SKM-1 treated with dmso at 0.1 percent for 144 hours (cell line): ENCODE results near the gene FLNB.

Experiments
- DNase-seq: peaks from one replicate; lab custom pipeline; 2025; ENCODE audit not compliant: unreplicated experiment; lab: John Stamatoyannopoulos, UW

The FLNB gene

GRCh38 chr3:58102390-58102750 lies 94.1 kb downstream of the FLNB start:
- no peak for DNase-seq

DNA sequence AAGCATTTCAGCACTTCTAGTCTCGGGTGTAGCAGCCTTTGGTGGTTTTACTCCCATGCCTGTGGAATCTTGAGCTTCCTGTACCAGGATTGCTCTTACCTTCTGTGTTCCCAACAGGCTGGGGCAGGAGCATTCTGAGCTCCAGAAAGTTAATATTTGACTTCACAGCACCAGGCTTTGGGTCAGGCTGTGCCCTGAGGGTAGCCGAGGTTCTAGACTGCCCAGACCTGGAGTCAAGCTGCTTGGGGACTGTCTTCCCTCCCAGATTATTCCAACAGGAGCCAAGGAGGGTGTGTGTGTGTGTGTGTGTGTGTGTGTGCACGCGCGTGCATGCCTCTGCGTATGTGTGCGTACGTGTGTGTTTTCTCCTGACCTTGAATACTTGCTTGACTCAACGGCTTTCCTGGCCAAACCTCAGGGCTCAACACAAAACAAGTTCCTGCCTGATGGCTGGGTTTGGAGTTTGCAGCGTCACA lies 94.8 kb downstream of the FLNB start:
- no peak for DNase-seq

DNA sequence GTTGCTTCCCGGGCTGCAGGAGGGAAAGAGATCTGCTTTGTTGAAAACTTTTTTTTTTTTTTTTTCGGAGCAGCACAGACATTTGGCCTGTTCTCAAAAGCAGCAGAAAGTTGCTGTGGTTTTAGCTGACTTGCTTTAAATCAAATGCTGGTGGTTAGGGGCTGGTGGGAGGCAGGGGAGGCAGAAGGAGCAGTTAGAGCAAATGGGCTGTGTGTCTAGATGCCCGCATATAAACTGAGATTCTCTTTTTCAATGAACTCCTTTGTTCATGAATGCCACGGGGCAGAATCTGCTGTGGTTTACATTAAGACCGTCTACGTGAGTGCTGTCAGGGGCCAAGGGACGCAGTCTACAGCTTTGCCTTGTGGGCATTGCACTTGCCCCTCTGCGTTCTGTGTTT lies 95.9 kb downstream of the FLNB start:
- no peak for DNase-seq

DNA sequence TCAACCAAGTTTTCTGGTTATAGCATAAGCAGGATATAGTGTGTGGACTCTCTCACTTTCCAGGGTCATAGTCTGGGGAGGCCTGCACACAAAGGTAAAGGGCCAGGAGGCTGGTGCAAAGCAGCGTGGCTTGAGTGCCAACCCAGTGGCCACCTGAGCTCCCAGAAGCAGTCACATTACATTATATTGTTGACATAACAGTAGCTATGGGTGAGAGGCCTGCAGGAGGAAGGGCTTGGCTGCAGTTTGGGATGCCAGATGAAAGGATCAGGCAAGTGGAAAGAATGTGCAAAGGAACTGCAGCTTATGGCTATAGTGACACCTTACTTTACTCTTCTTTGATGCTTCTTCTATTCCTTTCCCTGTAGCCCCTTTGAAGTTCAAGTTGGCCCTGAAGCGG lies 96.5 kb downstream of the FLNB start:
- no peak for DNase-seq

- DNase-seq = no peak
These were observed 97.0 kb downstream of the FLNB start for GRCh38 chr3:58105196-58105595.

DNA sequence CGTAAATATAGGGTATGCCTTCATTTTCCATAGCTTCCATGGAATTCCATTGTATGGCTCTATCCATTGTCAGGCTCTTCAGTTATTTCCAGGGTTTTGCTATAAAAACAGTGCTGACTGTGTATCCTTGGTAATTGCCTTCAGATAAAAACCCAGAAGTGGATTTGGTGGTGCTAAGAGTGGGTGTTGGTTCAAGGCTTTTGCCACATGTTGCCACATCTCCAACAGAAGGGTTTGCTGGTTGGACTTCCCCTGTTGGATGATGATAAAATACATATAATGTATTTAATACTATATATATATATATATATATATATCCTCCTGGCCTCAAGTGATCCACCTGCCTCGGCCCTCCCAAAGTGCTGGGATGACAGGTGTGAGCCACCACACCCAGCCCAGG lies 97.8 kb downstream of the FLNB start:
- DNase-seq = no peak

DNA sequence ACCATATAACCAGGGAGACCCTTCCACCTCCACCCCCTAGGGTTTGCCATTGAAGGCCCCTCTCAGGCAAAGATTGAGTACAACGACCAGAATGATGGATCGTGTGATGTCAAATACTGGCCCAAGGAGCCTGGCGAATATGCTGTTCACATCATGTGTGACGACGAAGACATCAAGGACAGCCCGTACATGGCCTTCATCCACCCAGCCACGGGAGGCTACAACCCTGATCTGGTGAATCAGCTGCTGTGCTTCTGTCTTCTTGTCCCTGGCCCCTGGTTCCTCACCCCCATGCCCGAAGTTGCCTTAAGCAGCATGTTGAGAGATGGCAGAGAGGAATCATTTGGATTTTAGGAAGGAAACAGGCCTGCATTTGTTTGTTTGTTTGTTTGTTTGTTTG lies 98.4 kb downstream of the FLNB start:
- DNase-seq = no peak

DNA sequence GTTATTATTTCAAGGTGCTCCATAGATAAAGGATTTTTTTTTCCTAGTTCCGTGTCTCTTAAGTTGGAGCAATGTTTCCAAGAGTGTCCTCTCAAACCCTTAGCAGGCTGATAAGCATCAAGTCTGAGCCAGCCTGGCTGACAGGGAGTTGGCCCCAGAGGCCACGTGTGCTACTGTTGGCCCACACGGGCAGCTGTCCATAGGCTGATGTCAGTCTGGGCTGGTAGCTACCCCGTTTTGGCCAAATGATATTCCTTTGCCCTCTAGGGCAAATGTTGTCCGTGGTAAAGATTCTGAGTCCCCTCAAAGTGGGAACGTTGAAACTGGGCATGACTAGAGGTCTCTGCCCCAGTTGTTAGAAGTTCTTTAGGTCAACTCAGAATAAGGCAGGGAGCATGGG lies 99.4 kb downstream of the FLNB start:
- no peak for DNase-seq

GRCh38 chr3:58109752-58110151 lies 101.5 kb downstream of the FLNB start:
- no peak for DNase-seq

- DNase-seq = no peak
These were observed 103.4 kb downstream of the FLNB start for GRCh38 chr3:58111513-58112184.

DNA sequence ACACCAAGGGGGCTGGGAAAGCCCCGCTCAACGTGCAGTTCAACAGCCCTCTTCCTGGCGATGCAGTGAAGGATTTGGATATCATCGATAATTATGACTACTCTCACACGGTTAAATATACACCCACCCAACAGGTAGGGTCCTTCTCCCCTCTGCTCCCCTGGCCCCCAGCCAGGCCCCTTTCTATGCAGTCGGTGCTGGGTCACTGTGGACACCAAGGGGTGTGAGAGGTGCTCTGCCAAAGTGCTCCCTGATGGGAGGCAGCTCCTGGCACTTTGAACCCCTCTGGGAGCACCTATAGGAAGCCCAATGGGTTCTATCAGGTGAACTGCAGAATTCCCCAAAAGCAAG lies 103.9 kb downstream of the FLNB start:
- DNase-seq = no peak

- no peak for DNase-seq
These were observed 107.0 kb downstream of the FLNB start for GRCh38 chr3:58115175-58115574.

DNA sequence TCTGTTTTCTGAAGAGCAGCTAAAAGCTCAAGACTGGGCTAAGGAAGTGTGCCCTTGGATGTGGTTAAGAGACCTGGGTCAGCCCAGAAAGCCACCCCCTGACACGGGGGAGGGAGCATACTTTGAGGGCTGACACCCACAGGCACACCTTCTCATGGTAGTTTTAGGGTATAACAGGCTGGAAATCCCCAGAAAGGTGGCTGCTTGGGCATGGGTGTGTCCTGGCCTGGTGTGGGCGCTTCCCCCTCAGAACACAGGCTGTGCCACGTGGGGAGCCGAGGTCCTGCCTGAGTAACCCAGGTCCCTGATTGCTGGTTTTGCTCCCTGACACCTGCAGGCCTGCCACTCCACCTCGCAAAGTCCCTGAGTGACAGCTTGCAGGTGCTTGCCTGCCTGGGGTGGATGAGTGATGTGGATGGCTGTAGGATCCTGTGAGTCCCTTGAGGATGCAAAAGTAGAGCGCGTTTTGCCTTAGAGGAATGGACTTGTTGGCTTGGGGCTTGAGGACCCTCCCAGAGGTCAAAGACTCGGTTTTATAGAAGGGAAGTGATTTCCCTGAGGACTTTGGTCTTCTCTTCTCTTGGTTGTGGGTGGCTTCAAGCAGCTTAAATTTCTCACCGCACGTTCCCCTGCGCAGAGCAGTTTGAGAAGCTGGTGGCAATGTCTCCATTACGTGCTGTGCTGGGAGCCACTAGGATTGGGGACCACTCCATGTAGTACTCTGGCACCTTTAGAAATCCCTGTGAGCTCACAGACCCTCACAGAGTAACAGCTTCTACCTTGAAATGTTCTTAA lies 108.1 kb downstream of the FLNB start:
- no peak for DNase-seq

DNA sequence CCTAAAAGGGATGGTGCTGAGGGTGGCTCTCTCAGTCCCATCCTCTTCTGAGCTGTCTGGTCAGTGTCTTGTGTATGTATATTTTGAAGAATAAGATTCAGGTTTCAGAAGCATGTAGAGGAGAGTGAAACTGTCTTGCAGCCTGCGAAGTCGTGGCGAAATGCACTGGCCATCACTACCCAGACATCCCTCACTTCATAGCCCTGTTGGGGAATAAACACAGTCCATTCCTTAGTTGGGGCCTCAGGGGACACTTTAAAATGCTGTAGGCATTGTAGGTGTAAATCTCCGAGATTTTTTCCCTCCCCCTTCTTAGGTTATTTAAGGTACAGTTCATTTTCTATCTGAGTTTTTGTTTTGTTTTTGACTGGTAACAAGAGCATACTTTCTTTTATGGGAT lies 108.8 kb downstream of the FLNB start:
- DNase-seq = no peak

- no peak for DNase-seq
These were observed 109.4 kb downstream of the FLNB start for GRCh38 chr3:58117561-58118181.

GRCh38 chr3:58119186-58119585 lies 111.0 kb downstream of the FLNB start:
- no peak for DNase-seq

DNA sequence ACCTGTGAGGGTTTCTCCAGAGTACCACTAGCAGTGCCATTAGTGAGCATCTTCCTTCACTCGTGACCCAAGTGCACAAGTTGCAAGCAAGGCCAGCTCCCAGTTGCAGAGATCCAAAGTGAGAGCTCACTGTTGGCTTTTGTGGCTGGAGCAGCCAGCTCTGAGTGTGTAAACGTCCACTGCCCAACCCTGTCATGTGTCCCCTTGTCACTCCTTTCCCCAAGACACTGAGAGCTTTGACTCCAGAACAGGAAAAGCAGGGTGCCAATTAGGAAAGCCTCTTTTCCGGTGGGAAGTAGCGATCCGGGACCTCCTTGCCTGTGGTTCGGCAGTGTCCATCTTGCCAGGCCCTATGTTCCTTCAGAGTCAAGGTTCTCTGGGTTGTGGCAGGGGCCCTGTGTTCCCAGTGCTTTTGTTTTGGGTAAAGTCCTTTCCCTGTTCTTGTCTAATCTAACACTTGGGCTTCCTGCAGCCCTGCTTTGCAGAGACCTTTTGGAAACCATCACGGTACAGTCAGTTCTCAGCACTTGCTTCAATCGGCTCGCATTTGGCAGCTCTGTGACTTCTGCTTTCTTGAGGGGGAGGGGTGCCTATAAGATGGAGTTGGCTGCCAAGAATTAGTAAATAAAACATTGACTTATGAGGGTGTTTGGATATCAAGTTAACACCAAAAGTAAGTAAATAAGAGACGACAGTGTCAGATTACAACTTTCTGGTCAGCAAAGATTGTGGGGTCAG lies 112.0 kb downstream of the FLNB start:
- DNase-seq = no peak

- DNase-seq = no peak
These were observed 113.0 kb downstream of the FLNB start for GRCh38 chr3:58121183-58121582.

DNA sequence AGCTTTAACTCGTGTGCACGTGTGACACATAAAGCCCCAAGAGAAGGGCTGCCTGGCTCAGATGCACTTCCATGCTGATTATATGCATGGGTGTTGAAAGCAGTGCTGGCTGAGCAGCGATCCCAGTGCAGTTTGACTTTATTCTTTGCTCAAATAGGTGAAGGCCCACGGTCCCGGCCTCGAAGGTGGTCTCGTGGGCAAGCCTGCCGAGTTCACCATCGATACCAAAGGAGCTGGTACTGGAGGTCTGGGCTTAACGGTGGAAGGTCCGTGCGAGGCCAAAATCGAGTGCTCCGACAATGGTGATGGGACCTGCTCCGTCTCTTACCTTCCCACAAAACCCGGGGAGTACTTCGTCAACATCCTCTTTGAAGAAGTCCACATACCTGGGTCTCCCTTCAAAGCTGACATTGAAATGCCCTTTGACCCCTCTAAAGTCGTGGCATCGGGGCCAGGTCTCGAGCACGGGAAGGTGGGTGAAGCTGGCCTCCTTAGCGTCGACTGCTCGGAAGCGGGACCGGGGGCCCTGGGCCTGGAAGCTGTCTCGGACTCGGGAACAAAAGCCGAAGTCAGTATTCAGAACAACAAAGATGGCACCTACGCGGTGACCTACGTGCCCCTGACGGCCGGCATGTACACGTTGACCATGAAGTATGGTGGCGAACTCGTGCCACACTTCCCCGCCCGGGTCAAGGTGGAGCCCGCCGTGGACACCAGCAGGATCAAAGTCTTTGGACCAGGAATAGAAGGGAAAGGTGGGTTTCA lies 114.9 kb downstream of the FLNB start:
- no peak for DNase-seq

- DNase-seq = no peak
These were observed 116.2 kb downstream of the FLNB start for GRCh38 chr3:58124387-58124786.
